ENCODE data around the gene NUBP2.
A peak's percentile ranks its signal among the peaks of the same experiment; 100 is the strongest.

NUBP2 gene

DNA sequence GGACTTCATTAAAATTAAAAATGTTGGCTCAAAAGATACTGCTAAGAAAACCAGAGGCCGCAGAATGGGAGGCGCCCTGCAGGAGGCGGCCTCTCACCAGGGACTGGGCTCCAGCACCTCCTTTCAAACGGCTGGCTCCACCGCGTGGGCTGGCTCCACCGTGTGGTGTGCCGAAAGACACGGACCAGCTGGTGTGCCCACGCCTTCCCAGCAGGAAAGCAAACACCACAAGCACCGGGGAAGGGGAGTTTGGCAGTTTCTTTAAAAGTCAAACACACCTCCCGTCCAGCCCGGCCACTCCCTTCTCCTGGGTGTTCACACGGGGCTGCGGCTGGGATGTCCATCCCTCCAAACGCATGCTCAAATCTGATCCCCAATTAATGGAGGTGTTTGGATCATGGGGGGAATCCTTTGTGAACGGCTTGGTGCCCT lies 30.0 kb downstream of the NUBP2 start:
- peak; percentile 55 for DNase-seq

GRCh38 chr16:1815461-1815860 lies 32.7 kb downstream of the NUBP2 start:
- no peak for DNase-seq

DNA sequence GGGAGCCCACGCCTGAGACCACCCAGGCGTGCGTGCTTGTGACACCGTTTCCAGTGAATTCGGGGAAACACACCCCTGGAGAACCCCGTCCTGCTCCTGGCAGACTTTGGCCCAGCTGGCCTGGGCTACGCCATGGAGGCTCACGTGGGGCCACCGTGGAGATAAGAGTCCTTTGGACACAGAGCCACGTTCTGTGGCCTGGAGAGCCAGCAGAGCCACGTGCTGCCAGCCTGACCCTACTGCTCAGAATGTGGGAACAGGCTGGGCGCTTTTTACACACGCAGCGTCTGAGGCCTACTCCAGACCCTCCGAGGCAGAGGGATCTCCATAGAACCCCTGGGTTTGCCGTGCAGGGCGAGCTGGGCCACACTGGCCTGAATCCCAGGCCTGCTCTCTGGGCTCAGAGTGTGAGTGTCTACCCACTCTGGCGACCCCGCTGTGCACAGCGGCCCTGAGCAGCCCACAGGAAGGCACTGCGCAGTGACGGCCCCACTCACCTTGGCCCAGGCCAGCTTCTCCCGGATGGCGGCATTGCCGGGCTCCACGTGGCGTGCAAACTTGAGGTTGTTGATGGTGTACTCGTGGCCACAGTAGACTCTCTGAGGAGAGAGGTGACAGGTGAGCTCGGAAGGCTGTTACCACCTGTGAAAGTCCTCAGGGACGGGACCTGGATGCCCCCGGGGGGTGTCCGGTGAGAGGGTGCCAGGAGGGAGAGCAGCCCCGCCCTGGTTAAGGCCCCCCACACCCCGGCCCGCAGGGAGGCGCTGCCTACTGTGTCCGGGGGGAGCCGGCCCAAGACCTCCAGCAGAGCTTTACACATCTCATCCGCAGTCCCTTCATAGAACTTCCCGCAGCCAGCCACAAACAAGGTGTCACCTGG lies 33.9 kb downstream of the NUBP2 start:
- no peak for DNase-seq

- DNase-seq, result no peak
Observed at GRCh38 chr16:1817276-1817589, 34.5 kb downstream of the NUBP2 start.

DNA sequence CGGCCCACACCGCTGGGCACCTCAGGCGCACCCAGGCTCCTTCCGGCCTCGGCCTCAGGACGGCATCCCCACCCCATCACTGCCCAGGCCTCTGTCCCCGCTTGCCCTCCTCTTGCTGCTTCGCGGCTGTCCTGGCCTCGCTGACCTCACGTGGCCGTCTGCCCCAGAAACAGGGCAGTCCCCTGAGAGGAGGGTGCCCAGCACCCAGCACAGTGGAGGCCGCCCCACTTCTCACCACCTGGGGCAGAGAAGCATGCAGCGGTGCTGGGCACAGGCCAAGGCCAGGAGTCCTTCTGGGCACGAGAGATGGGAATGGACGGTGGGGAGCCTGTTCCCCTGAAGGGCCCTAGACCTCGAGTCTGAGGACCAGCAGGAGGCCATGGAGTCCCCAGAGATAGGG lies 35.0 kb downstream of the NUBP2 start:
- no peak for DNase-seq

- no peak for DNase-seq
Observed at GRCh38 chr16:1818204-1818872, 35.6 kb downstream of the NUBP2 start.

- no peak for DNase-seq
Observed at GRCh38 chr16:1818873-1819525, 36.2 kb downstream of the NUBP2 start.

- DNase-seq, result no peak
Observed at GRCh38 chr16:1819611-1820010, 36.9 kb downstream of the NUBP2 start.

DNA sequence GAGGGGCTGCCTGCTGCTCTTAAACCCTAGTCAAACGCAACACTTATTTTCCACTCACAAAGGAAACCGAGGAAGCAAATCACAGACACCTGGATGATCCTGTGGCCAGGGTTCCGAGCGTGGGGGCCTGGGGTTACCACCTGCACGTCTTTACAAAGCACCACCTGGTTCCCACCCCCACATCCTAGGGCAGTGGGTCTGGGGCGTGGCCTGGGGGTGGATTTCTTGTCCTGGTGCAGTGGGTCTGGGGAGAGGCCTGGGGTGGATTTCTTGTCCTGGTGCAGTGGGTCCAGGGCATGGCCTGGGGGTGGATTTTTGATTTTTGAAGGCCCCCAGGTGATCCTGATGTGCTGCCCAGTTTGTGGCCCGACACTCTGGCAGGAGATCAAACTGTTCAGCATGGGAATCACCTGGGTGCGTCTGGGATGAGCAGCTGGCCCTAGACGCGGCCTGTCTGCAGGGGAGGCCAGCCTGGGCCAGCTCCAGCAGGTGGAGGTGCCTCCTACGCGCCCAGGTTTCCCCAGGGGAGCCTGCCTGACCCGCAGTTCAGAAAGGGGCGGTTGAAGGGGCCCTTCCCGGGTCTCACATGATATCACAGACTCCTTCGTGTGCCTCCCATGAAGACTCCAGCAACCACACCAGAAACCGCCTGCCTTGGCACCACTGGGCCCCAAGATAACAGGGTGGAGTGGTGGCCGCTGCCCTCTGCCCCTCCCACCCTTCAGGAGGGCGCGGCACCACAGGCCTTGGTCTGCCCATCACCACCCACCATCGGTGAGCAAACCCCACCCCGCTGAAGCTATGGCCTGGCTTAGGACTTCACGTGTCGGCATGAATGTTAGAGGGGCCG lies 37.6 kb downstream of the NUBP2 start:
- no peak for DNase-seq

- DNase-seq, result no peak
Observed at GRCh38 chr16:1820946-1821290, 38.2 kb downstream of the NUBP2 start.

DNA sequence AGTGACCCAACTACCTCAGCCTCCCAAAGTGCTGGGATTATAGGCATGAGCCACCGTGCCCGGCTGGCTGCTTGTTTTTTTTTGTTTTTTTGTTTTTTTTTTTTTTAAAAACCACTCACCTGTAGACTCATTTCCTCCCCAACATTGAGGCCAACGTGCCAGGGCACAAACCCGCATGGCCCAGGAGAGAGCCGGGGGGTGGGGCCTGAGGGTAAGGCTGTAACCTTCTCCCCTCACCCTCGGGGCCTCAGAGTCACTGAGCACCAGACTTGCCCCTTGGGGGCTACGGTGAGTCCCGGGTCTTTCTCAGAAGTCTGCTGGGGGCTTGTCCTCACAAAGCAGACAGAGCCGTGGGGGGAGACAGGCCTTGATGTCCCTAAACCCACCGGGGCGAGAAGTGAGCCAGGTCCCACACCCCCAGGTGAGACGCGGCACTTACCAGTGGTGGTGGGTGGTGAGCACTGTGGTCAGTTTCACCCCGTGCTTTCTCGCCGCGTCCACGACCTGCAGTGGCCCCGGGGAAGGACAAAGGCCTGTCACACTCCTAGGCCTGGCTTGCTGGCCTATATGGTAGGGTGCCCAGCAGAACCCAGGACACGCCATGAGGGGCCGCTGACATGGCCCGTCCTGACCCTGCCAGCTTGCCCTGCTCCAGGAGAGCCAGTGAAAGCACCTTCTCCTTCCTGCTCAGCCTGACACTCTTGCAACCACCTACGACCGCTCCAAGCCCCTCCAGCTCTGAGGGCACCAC lies 39.3 kb downstream of the NUBP2 start:
- no peak for DNase-seq

GRCh38 chr16:1822801-1823200 lies 40.0 kb downstream of the NUBP2 start:
- DNase-seq, result no peak

- peak; percentile 14 for DNase-seq
Observed at GRCh38 chr16:1823821-1824220, 41.1 kb downstream of the NUBP2 start.

DNA sequence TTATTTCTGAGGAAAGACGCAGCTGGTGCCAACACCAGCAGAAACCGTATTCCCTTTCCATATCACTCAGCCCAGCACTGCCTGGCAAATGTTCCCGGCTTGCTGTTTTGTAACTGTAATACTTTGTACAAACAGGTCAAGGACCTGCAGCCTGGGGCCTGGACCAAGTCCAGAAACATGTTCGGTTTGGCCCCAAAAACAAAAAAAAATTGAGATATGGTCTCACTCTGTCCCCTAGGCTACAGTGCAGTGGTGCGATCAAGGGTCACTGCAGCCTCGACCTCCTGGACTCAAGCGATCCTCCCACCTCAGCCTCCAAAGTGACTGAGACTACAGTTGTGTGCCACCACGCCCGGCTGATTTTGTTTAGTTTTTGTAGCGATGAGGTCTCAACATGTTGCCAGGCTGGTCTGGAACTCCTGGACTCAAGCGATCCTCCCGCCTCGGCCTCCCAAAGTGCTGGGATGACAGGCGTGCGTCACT lies 42.7 kb downstream of the NUBP2 start:
- DNase-seq, result no peak

- no peak for DNase-seq
Observed at GRCh38 chr16:1825864-1826690, 43.3 kb downstream of the NUBP2 start.

DNA sequence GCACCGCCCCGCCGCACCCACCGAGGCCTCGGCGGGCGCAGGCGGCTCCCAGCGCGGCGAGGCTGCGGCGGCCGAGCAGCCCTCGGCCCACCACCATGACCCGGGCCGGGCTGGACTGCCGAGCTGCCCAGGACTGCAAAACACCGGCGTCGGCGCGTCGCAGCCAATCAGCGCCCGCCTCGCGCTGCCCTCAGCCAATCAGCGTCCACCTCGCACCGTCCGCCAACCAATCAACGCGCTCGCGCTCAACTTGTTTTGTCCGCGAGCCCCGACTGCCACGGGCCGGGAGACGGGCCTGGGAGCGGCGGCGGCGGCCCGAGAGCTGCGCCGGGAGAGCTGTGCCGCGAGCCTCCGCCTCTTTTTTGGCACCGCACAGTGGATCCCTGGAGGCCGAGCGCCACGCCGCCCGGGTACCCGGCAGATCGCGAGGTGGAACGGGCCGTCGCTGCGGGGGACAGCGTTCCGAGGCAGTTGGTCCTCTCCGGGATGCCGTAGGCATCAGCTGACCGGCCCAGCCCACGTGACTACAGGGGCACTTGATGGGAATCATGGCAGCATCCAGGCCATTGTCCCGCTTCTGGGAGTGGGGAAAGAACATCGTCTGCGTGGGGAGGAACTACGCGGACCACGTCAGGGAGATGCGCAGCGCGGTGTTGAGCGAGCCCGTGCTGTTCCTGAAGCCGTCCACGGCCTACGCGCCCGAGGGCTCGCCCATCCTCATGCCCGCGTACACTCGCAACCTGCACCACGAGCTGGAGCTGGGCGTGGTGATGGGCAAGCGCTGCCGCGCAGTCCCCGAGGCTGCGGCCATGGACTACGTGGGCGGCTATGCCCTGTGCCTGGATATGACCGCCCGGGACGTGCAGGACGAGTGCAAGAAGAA lies 44.2 kb downstream of the NUBP2 start, which contains the start of the genes FAHD1 and HAGH:
TSS of gene FAHD1 (plus strand) at position 516 of the 883 bp plus-strand sequence. CDS start at position 549, 33 bp downstream.
TSS of gene HAGH (minus strand) at position 135 of the 883 bp plus-strand sequence. CDS start at position 97, 38 bp downstream.
- DNase-seq, result peak; percentile 91

GRCh38 chr16:1828645-1829410 lies 46.1 kb downstream of the NUBP2 start:
- DNase-seq, result no peak

DNA sequence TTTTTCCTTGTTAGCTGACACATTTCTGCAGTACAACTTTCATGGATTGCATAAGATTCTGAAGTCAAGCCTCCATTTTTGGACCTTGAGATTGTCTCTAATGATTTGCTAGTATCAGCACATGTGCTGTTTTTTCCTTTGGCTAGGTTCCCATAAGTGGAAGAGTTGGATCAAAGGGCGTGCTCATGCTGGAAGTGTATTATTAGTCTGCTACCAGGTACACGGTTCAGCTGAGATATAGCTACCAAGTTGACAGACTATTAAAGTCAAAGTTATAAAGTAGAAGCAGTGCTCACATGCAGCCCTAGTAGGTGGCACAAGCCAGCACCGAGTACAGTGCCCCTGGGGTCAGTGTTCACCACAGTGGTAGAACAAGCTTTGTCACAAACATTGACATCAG lies 47.5 kb downstream of the NUBP2 start:
- DNase-seq, result no peak
